Stimulated activated CD4-positive, alpha-beta T cell treated with anti-CD3 and anti-CD28 coated beads, Interleukin-12 subunit alpha, Interleukin-12 subunit beta, amount 100 ng/mL, for 24 hours (primary cell): ENCODE results near the gene NR3C2.
"Not testable (repeated sequence)": the region's sequence is repeated elsewhere in the genome, so short reads cannot be mapped to it uniquely, and the experiment has no call there.

Experiments used
- DNase-seq, 2 experiments: peaks; one replicate each; pipeline ENCODE4 v3.0.0-alpha.2; 2020; ENCODE audit warnings: low read depth in 2 of 2

Gene NR3C2

GRCh38 chr4:148170408-148171365 is 271.5 kb downstream of the NR3C2 start:
- DNase-seq: no peak

GRCh38 chr4:148166132-148166591 is 276.1 kb downstream of the NR3C2 start:
- no peak for DNase-seq

GRCh38 chr4:148164557-148164956 is 277.7 kb downstream of the NR3C2 start:
- DNase-seq: no peak

GRCh38 chr4:148162991-148163390 is 279.2 kb downstream of the NR3C2 start:
- no peak for DNase-seq

GRCh38 chr4:148162519-148162918 is 279.7 kb downstream of the NR3C2 start:
- DNase-seq: no peak

- DNase-seq: no peak
Observed at GRCh38 chr4:148161601-148162000, 280.6 kb downstream of the NR3C2 start.

GRCh38 chr4:148159793-148160192 is 282.4 kb downstream of the NR3C2 start:
- DNase-seq: no peak

- DNase-seq: no peak
Observed at GRCh38 chr4:148154769-148155168, 287.4 kb downstream of the NR3C2 start.

- no peak for DNase-seq
Observed at GRCh38 chr4:148152868-148153625, 289.2 kb downstream of the NR3C2 start.

GRCh38 chr4:148151806-148152205 is 290.4 kb downstream of the NR3C2 start:
- DNase-seq: no peak

GRCh38 chr4:148145475-148145874 is 296.7 kb downstream of the NR3C2 start:
- no peak for DNase-seq

GRCh38 chr4:148143174-148143573 is 299.0 kb downstream of the NR3C2 start:
- DNase-seq: no peak

GRCh38 chr4:148141501-148141900 is 300.7 kb downstream of the NR3C2 start:
- DNase-seq: no peak

- DNase-seq: no peak
Observed at GRCh38 chr4:148126825-148127224, 315.4 kb downstream of the NR3C2 start.

- no peak for DNase-seq
Observed at GRCh38 chr4:148124512-148124911, 317.7 kb downstream of the NR3C2 start.

- not testable (repeated sequence) for DNase-seq
Observed at GRCh38 chr4:148123161-148123560, 319.1 kb downstream of the NR3C2 start.

- DNase-seq: no peak
Observed at GRCh38 chr4:148120216-148120615, 322.0 kb downstream of the NR3C2 start.

- no peak for DNase-seq
Observed at GRCh38 chr4:148118633-148119032, 323.6 kb downstream of the NR3C2 start.

GRCh38 chr4:148118179-148118578 is 324.0 kb downstream of the NR3C2 start:
- DNase-seq: no peak

- no peak for DNase-seq
Observed at GRCh38 chr4:148116969-148117368, 325.2 kb downstream of the NR3C2 start.

GRCh38 chr4:148116264-148116663 is 325.9 kb downstream of the NR3C2 start:
- no peak for DNase-seq

GRCh38 chr4:148114436-148114835 is 327.8 kb downstream of the NR3C2 start:
- DNase-seq: no peak
